ENCODE measurements around the gene PON3.
A peak's percentile ranks its signal among the peaks of the same experiment; 100 is the strongest.

The PON3 gene

DNA sequence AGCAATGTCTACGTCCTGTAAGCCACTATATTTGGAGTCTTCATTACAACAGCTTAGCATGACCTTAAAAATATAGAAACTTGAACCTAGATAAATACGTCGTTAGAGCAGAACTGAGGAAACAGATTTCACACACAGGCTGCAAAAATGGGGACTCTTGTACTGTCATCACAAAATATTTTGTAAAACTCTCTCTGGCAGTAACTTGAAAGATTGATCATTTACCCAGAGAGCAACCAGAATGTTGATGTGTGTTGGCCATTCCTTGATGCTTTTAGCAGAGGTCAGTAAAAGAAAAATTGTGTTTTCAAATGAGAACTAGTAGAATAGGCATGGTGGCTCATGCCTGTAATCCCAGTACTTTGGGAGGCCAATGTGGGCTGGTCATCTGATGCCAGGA, 57.3 kb downstream of the PON3 start:
- DNase-seq (ENCODE audit: extremely low spot score) = no peak
- CTCF ChIA-PET = interaction anchor here (1.2 to 1.4 kb wide), 2 partner anchors 14 to 173 kb away, joined by 3 to 4 read pairs; no protein-coding TSS in a partner anchor
- POLR2A ChIA-PET = no interaction called here
- TF ChIP-seq, protein P1, sequence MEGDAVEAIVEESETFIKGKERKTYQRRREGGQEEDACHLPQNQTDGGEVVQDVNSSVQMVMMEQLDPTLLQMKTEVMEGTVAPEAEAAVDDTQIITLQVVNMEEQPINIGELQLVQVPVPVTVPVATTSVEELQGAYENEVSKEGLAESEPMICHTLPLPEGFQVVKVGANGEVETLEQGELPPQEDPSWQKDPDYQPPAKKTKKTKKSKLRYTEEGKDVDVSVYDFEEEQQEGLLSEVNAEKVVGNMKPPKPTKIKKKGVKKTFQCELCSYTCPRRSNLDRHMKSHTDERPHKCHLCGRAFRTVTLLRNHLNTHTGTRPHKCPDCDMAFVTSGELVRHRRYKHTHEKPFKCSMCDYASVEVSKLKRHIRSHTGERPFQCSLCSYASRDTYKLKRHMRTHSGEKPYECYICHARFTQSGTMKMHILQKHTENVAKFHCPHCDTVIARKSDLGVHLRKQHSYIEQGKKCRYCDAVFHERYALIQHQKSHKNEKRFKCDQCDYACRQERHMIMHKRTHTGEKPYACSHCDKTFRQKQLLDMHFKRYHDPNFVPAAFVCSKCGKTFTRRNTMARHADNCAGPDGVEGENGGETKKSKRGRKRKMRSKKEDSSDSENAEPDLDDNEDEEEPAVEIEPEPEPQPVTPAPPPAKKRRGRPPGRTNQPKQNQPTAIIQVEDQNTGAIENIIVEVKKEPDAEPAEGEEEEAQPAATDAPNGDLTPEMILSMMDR (IDR thresholded peaks at IDR 0.05; ENCODE audit: control extremely low read depth, extremely low read depth, low read depth, missing control alignments) = no peak

DNA sequence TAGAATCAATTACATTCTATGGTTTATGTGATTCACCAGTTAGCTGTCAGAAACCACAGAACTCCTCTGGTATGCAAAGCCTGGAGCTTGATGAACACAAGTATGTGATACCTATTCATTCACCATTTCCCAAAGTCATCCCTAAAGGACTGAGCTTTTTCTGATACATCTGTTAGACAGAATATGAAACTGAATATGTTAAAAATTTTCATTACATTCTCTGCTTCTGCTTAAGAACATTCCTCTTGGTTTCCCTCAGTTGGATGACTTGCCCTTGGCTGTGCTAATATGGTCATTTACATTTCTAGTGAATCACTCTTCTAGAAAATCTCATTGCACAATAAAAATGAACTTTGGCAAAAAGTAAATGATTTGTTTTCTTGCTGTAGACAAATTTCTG, 61.1 kb downstream of the PON3 start:
- CTCF ChIA-PET = interaction anchor here (1.0 to 1.1 kb wide), 2 partner anchors 12 to 142 kb away, joined by 3 to 4 read pairs; no protein-coding TSS in a partner anchor
- no peak for DNase-seq (ENCODE audit: extremely low spot score)
- POLR2A ChIA-PET = no interaction called here
- TF ChIP-seq, protein P1 (IDR thresholded peaks at IDR 0.05; ENCODE audit: control extremely low read depth, extremely low read depth, low read depth, missing control alignments) = no peak

DNA sequence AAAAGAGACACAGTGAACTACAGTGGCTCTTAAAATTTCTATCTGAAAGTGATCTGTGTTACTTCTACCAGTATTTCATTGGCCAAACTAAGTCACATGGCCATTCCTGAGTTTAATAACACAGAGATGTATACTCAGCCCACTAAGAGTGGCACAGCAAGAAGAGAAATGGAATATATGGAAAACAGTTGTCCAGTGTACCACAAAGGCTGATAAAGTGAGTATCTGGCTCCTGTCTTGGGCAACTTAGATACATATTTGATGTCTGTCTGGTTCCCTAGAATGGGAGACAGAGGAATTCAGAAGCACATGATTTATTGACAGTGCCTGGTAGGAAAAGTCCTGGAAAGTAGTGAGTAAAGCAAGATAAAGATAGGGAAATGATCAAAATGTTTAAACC, 61.7 kb downstream of the PON3 start:
- TF ChIP-seq, protein P1 (IDR thresholded peaks at IDR 0.05; ENCODE audit: control extremely low read depth, extremely low read depth, low read depth, missing control alignments) = no peak
- no peak for DNase-seq (ENCODE audit: extremely low spot score)
- ChIA-PET CTCF (interaction anchor here (1.0 kb wide), 1 partner anchor 142 kb away, joined by 3 read pairs; no protein-coding TSS in a partner anchor), POLR2A (no interaction called here)

DNA sequence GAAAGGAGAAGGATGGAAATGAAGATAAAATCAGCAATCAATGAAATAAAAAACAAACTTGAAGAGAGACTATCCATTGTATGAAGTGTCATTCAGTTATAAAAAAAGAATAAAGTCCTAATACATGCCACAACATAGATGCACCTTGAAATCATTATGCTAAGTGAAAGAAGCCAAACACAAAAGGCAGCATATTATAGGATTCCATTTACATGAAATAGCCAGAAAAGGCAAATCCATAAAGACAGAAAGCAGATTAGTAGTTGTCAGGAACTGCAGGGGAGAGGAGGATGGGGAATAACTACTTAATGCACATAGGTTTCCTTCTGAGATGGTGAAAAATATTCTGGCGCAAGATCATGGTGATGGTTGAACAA, 65.2 kb downstream of the PON3 start:
- POLR2A ChIA-PET = no interaction called here
- no peak for DNase-seq (ENCODE audit: extremely low spot score)
- CTCF ChIA-PET = no interaction called here
- TF ChIP-seq, protein P1 (IDR thresholded peaks at IDR 0.05; ENCODE audit: control extremely low read depth, extremely low read depth, low read depth, missing control alignments) = no peak

DNA sequence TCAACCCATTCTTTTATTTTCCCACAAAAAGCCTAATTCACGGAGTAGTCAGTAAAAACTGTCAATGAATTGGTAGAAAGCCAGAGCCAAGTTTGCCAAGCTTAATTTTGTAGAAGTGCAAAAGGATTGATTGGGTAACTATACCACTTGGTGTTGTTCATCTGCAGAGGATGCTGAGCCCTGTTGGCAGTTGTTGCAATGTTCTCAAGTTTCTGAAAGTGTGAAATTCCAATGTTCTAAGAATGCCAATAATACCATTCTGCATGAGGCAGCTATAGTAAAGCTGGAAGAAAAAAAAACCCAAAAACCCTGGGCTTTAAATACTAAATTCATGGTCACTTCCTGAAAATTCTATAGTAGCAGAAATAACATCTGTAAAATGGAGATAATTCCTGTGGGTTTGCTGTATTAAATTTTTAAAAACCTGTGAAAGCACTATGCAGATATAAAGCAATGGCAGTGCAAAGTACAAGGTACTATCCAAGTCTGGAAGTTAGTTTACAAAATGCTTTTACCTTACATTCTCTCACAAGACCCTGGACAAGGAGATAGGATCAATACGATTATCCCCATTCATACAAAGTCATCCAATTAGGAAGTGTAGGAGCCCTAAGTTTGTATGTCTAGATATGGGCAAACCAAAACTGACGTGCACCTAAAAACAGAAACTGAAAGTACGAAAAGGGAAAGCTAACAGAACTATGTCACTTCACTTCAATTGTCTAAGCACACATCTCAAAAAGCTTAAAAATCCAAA, 65.8 kb downstream of the PON3 start:
- DNase-seq (ENCODE audit: extremely low spot score) = peak; percentile 33
- TF ChIP-seq, protein P1 (IDR thresholded peaks at IDR 0.05; ENCODE audit: control extremely low read depth, extremely low read depth, low read depth, missing control alignments) = no peak
- ChIA-PET POLR2A (no interaction called here), CTCF (no interaction called here)

DNA sequence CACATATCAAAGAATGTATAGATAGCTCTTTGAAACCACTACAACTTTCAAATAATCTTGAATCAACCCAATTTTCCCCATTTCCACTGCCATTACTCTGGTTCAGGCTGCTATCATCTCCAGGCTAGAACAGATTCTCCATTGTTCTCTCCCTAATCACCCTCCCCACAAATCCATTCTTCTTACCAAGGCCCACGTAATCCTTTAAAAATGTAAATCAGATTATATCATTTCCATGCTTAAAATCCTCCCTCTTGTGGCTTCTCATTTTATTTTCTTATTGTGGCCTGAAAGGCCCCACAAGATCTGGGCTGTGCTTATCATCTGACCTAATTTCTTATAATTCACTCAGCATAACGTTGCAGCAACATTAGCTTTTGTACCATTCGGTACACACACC, 68.8 kb downstream of the PON3 start:
- ChIA-PET POLR2A (no interaction called here), CTCF (interaction anchor here (1.6 kb wide), 1 partner anchor 9 kb away, joined by 5 read pairs; no protein-coding TSS in a partner anchor)
- DNase-seq (ENCODE audit: extremely low spot score) = no peak
- TF ChIP-seq, protein P1 (IDR thresholded peaks at IDR 0.05; ENCODE audit: control extremely low read depth, extremely low read depth, low read depth, missing control alignments) = no peak
